GM12874 (cell line): ENCODE data around the gene FASTKD2.

Experiments
- CTCF ChIP-seq: IDR thresholded peaks from 2 replicates; pipeline ENCODE4 v1.5.1; 2011; ENCODE audit warnings: low read depth, mild to moderate bottlenecking, control low read depth, low read length, moderate library complexity; ENCODE audit not compliant: insufficient read depth

Gene FASTKD2

GRCh38 chr2:206766057-206766930 lies 888 bp downstream of the FASTKD2 start:
- TF ChIP-seq CTCF: no peak

- no peak for TF ChIP-seq CTCF
Observed at GRCh38 chr2:206774871-206775270, 9.5 kb downstream of the FASTKD2 start.

- TF ChIP-seq CTCF: no peak
Observed at GRCh38 chr2:206776432-206776831, 11.0 kb downstream of the FASTKD2 start.

GRCh38 chr2:206780671-206781070 lies 15.3 kb downstream of the FASTKD2 start:
- no peak for TF ChIP-seq CTCF

- peak; percentile 45; the same call in 1 of the 2 replicates for TF ChIP-seq CTCF
Observed at GRCh38 chr2:206783718-206784117, 18.3 kb downstream of the FASTKD2 start.

- TF ChIP-seq CTCF: no peak
Observed at GRCh38 chr2:206784559-206785353, 19.4 kb downstream of the FASTKD2 start.

GRCh38 chr2:206790311-206790935 lies 25.0 kb downstream of the FASTKD2 start:
- TF ChIP-seq CTCF: no peak
